ENCODE results near the gene TNFSF9.
"Not testable (repeated sequence)": the region's sequence is repeated elsewhere in the genome, so short reads cannot be mapped to it uniquely, and the experiment has no call there.

Gene TNFSF9

DNA sequence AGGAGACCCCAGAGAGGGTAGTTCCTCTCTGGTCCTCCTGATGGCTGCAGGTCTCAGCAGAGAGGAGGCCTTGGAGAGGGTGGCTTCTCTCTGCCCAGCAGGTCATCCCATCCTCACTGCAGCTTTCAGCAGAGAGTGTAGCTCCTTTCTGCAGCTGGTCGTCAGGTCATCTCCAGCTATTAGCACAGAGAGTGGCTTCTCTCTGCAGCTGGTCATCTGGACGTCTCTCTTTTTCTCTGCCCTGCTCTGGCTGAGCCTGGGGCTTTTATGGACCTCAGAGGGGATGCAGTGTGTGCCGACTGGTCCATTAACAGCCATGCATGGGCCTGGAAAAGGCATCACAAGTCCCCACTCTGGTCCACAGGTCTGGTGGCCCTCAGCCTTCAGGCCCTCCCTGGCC, 20.3 kb downstream of the TNFSF9 start:
- no peak overlapping the region for H3K27ac ChIP-seq
- DNase-seq (ENCODE audit: low spot score): no peak
- TF ChIP-seq, protein P1, sequence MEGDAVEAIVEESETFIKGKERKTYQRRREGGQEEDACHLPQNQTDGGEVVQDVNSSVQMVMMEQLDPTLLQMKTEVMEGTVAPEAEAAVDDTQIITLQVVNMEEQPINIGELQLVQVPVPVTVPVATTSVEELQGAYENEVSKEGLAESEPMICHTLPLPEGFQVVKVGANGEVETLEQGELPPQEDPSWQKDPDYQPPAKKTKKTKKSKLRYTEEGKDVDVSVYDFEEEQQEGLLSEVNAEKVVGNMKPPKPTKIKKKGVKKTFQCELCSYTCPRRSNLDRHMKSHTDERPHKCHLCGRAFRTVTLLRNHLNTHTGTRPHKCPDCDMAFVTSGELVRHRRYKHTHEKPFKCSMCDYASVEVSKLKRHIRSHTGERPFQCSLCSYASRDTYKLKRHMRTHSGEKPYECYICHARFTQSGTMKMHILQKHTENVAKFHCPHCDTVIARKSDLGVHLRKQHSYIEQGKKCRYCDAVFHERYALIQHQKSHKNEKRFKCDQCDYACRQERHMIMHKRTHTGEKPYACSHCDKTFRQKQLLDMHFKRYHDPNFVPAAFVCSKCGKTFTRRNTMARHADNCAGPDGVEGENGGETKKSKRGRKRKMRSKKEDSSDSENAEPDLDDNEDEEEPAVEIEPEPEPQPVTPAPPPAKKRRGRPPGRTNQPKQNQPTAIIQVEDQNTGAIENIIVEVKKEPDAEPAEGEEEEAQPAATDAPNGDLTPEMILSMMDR (IDR thresholded peaks at IDR 0.05): no peak

GRCh38 chr19:6551607-6552450, 21.0 kb downstream of the TNFSF9 start:
- no peak overlapping the region for H3K27ac ChIP-seq
- DNase-seq (ENCODE audit: low spot score): no peak

More for the DNA sequence above, 20.3 kb downstream of the TNFSF9 start:
- H3K4me3 ChIP-seq: no peak overlapping the region

GRCh38 chr19:6556043-6556449, 25.2 kb downstream of the TNFSF9 start:
- TF ChIP-seq, protein P1 (IDR thresholded peaks at IDR 0.05): no peak
- DNase-seq (ENCODE audit: low spot score): no peak
- Histone ChIP-seq H3K4me3 (no peak overlapping the region), H3K27ac (no peak overlapping the region)

More at GRCh38 chr19:6551607-6552450, 21.0 kb downstream of the TNFSF9 start:
- H3K4me3 ChIP-seq: no peak overlapping the region
- TF ChIP-seq, protein P1 (IDR thresholded peaks at IDR 0.05): no peak

GRCh38 chr19:6556480-6557195, 25.8 kb downstream of the TNFSF9 start:
- H3K27ac ChIP-seq: no peak overlapping the region
- DNase-seq (ENCODE audit: low spot score): no peak
- H3K4me3 ChIP-seq: no peak overlapping the region
- TF ChIP-seq, protein P1 (IDR thresholded peaks at IDR 0.05): no peak

GRCh38 chr19:6562437-6562836, 31.6 kb downstream of the TNFSF9 start:
- not testable (repeated sequence) for DNase-seq (ENCODE audit: low spot score); H3K27ac ChIP-seq; H3K4me3 ChIP-seq

- H3K4me3 ChIP-seq: no peak overlapping the region
- TF ChIP-seq, protein P1 (IDR thresholded peaks at IDR 0.05): no peak
- no peak for DNase-seq (ENCODE audit: low spot score)
- no peak overlapping the region for H3K27ac ChIP-seq
Measured at GRCh38 chr19:6564393-6564792, 33.6 kb downstream of the TNFSF9 start.

GRCh38 chr19:6566727-6567126, 35.9 kb downstream of the TNFSF9 start:
- not testable (repeated sequence) for H3K4me3 ChIP-seq; H3K27ac ChIP-seq; DNase-seq (ENCODE audit: low spot score)

All from coronary artery (tissue), 2 donors.